BE2C (cell line): Measurements from ENCODE around the gene RTL5.

Source experiments
- DNase-seq: peaks from one replicate; pipeline ENCODE4 v3.0.0-alpha.2; 2020
- H3K27me3 ChIP-seq: fragments of 250-450 bp; sonication (Bioruptor Pico); 2 replicates; pipeline ENCODE4 v1.5.1; 2020; ENCODE audit warnings: mild to moderate bottlenecking
- H3K36me3 ChIP-seq: fragments of 250-450 bp; sonication (Bioruptor Pico); 2 replicates; pipeline ENCODE4 v1.5.1; 2020; ENCODE audit warnings: mild to moderate bottlenecking
- H3K4me1 ChIP-seq: fragments of 250-450 bp; sonication (Bioruptor Pico); 2 replicates; pipeline ENCODE4 v1.5.1; 2020
- H3K4me3 ChIP-seq: 2 replicates; pipeline ENCODE4 v1.5.1; 2011; ENCODE audit warnings: low read depth, low read length
- H3K9me3 ChIP-seq: fragments of 250-450 bp; sonication (Bioruptor Pico); 2 replicates; pipeline ENCODE4 v1.5.1; 2020
- CTCF ChIP-seq: IDR thresholded peaks from 2 replicates; pipeline ENCODE4 v1.5.1; 2012; ENCODE audit warnings: mild to moderate bottlenecking, low read depth, low read length

Gene RTL5

GRCh38 chrX:72088761-72089160 is 43.0 kb downstream of the RTL5 start:
- H3K4me3 ChIP-seq = no peak overlapping the region
- H3K27me3 ChIP-seq = no peaks in the 10 kb centered on the region
- no peak for TF ChIP-seq CTCF
- no peak for DNase-seq
- H3K9me3 ChIP-seq = no peaks in the 10 kb centered on the region
- H3K4me1 ChIP-seq = peaks cover 14% of the 10 kb centered on the region
- peaks cover 6% of the 10 kb centered on the region for H3K36me3 ChIP-seq

- H3K4me1 ChIP-seq = peaks cover 18% of the 10 kb centered on the region
- DNase-seq = no peak
- no peak for TF ChIP-seq CTCF
- H3K36me3 ChIP-seq = peaks cover 6% of the 10 kb centered on the region; the same call in 1 of the 2 replicates
- H3K27me3 ChIP-seq = no peaks in the 10 kb centered on the region
- H3K9me3 ChIP-seq = no peaks in the 10 kb centered on the region
- H3K4me3 ChIP-seq = no peak overlapping the region
Observed at GRCh38 chrX:72086995-72087394, 44.7 kb downstream of the RTL5 start.

GRCh38 chrX:72084114-72084513 is 47.6 kb downstream of the RTL5 start:
- no peak for DNase-seq
- H3K36me3 ChIP-seq = peaks cover 6% of the 10 kb centered on the region
- H3K27me3 ChIP-seq = no peaks in the 10 kb centered on the region
- peaks cover 42% of the 10 kb centered on the region for H3K4me1 ChIP-seq
- no peak for TF ChIP-seq CTCF
- no peaks in the 10 kb centered on the region for H3K9me3 ChIP-seq
- H3K4me3 ChIP-seq = no peak overlapping the region

GRCh38 chrX:72083291-72083690 is 48.4 kb downstream of the RTL5 start:
- peaks cover 6% of the 10 kb centered on the region for H3K36me3 ChIP-seq
- peaks cover 42% of the 10 kb centered on the region for H3K4me1 ChIP-seq
- no peaks in the 10 kb centered on the region for H3K27me3 ChIP-seq
- no peaks in the 10 kb centered on the region for H3K9me3 ChIP-seq
- no peak for DNase-seq
- H3K4me3 ChIP-seq = no peak overlapping the region
- TF ChIP-seq CTCF = no peak

GRCh38 chrX:72081605-72082320 is 50.0 kb downstream of the RTL5 start:
- Histone ChIP-seq H3K4me1 (peaks cover 42% of the 10 kb centered on the region), H3K36me3 (peaks cover 4% of the 10 kb centered on the region), H3K9me3 (no peaks in the 10 kb centered on the region), H3K4me3 (peak overlapping the region; percentile 27), H3K27me3 (no peaks in the 10 kb centered on the region)
- peak; percentile 50 for DNase-seq
- TF ChIP-seq CTCF = no peak

- Histone ChIP-seq H3K27me3 (no peaks in the 10 kb centered on the region), H3K9me3 (no peaks in the 10 kb centered on the region), H3K4me1 (peaks cover 42% of the 10 kb centered on the region), H3K36me3 (peaks cover 4% of the 10 kb centered on the region), H3K4me3 (peak overlapping the region; percentile 41)
- no peak for TF ChIP-seq CTCF
- DNase-seq = peak; percentile 40
Observed at GRCh38 chrX:72080800-72081199, 50.9 kb downstream of the RTL5 start.
